ES-I3 (cell line): Measurements from ENCODE around the gene SUDS3.
"Not testable (repeated sequence)": the region's sequence is repeated elsewhere in the genome, so short reads cannot be mapped to it uniquely, and the experiment has no call there.

Experiments used
- H3K36me3 ChIP-seq: 2 replicates; pipeline ENCODE4 v1.6.1; 2013; ENCODE audit warnings: mild to moderate bottlenecking, low read length, control low read depth, moderate library complexity; ENCODE audit not compliant: insufficient read depth
- H3K4me1 ChIP-seq: 2 replicates; pipeline ENCODE4 v1.6.1; 2013; ENCODE audit warnings: mild to moderate bottlenecking, control low read depth, low read length; ENCODE audit not compliant: insufficient read depth
- H3K9ac ChIP-seq: 2 replicates; pipeline ENCODE4 v1.6.1; 2013; ENCODE audit warnings: low read depth, mild to moderate bottlenecking, low read length, moderate library complexity
- H3K9me3 ChIP-seq: 2 replicates; pipeline ENCODE4 v1.6.1; 2013; ENCODE audit warnings: mild to moderate bottlenecking, low read length, moderate library complexity; ENCODE audit not compliant: control insufficient read depth, insufficient read depth

SUDS3 gene

GRCh38 chr12:118397708-118398440 lies 21.5 kb downstream of the SUDS3 start:
- no peaks in the 10 kb centered on the region for H3K4me1 ChIP-seq
- H3K9me3 ChIP-seq = no peaks in the 10 kb centered on the region
- H3K9ac ChIP-seq = no peak overlapping the region
- peaks cover 17% of the 10 kb centered on the region for H3K36me3 ChIP-seq

- Histone ChIP-seq H3K4me1 (no peaks in the 10 kb centered on the region), H3K36me3 (peaks cover 21% of the 10 kb centered on the region), H3K9me3 (no peaks in the 10 kb centered on the region), H3K9ac (no peak overlapping the region)
Measured at GRCh38 chr12:118398524-118398923, 22.2 kb downstream of the SUDS3 start.

DNA sequence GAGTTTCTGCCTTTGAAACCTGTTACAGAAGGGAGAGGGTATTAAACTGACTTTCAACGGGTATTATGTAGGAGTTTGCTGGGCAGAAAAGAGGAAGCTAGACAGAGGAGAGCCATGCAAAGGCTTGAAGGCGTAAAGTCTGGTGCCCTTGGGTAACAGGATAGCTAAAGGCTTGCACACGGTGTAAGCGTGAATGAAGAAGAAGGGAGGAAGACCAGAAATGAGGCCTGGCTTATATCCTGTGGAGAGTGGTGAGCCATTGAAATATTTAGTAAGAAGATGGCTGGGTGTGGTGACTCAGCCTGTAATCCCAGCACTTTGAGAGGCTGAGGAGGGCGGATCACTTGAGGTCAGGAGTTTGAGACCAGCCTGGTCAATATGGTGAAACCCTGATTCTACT lies 22.6 kb downstream of the SUDS3 start:
- Histone ChIP-seq H3K9me3 (no peaks in the 10 kb centered on the region), H3K36me3 (peaks cover 24% of the 10 kb centered on the region), H3K9ac (no peak overlapping the region), H3K4me1 (no peaks in the 10 kb centered on the region)

- peaks cover 27% of the 10 kb centered on the region for H3K36me3 ChIP-seq
- no peak overlapping the region for H3K9ac ChIP-seq
- no peaks in the 10 kb centered on the region for H3K9me3 ChIP-seq
- no peaks in the 10 kb centered on the region for H3K4me1 ChIP-seq
Measured at GRCh38 chr12:118402251-118402650, 25.9 kb downstream of the SUDS3 start.

DNA sequence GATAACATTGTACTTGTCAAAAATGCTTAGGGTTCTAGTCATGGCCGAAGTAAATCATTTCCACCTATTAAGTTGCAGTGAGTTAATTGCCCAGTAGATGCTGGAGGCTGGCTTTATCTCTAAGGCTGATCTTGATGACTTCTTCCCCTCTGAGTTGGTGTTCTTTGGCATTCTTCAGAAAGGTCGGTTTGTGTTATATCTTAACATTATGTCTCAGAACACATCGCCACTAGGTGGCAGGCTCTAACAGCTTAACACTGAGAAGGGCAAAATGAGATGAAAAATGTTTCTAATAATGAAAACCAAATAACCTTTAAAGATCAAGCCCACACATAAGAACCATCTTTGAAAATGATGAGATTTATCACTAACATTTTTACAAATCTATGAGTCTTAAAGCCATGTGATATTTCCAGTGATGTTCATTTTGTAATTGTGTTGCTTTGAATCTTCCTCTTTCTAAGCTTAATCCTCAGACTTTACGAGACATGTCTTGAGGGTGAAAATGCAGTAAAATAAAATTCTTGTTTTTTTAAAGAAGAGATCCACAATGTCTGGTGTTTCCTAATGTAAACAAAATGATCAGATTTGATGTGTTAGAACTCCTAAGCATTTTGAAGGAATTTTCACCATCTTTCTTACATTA lies 28.6 kb downstream of the SUDS3 start:
- H3K4me1 ChIP-seq = no peaks in the 10 kb centered on the region
- peaks cover 25% of the 10 kb centered on the region for H3K36me3 ChIP-seq
- no peak overlapping the region for H3K9ac ChIP-seq
- no peaks in the 10 kb centered on the region for H3K9me3 ChIP-seq

DNA sequence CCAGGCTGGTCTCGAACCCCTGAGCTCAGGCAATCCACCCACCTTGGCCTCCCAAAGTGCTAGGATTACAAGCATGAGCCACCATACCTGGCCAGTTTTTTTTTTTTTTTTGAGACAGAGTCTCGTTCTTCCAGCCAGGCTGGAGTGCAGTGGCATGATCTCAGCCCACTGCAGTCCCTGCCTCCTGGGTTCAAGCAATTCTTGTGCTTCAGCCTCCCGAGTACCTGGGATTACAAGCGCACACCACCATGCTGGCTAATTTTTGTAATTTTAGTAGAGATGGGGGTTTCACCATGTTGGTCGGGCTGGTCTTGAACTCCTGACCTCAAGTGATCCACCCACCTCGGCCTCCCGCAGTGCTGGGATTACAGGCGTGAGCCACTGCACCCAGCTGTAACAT lies 31.9 kb downstream of the SUDS3 start:
- peaks cover 36% of the 10 kb centered on the region for H3K36me3 ChIP-seq

DNA sequence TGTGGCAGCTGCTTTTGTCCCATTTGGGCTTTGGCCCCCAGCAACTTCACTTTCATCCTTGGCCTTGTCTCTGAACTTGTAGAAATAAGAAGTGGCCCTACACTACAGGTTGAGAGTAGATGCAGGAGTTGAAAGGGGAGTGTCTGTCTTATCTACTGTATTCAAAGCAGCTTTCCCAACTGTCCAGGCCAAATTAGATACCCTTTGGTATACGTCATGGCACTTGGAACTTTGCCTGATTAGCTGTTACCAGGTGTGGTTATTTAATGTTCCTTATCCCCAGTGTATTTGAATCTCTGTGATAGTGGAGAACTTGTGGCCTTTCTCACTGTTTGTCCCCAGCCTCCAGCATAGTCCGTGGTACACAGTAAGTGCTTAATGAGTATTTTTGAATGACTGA lies 33.5 kb downstream of the SUDS3 start:
- Histone ChIP-seq H3K36me3 (peaks cover 32% of the 10 kb centered on the region), H3K9me3 (no peaks in the 10 kb centered on the region; the same call in 1 of the 2 replicates), H3K9ac (no peak overlapping the region), H3K4me1 (no peaks in the 10 kb centered on the region)

More for the DNA sequence above, 31.9 kb downstream of the SUDS3 start:
- H3K4me1 ChIP-seq, H3K9ac ChIP-seq, H3K9me3 ChIP-seq: not testable (repeated sequence)

- peaks cover 5% of the 10 kb centered on the region for H3K36me3 ChIP-seq
- H3K4me1 ChIP-seq = no peaks in the 10 kb centered on the region
- H3K9me3 ChIP-seq = no peaks in the 10 kb centered on the region
- no peak overlapping the region for H3K9ac ChIP-seq
Measured at GRCh38 chr12:118417942-118418341, 41.6 kb downstream of the SUDS3 start.

- no peaks in the 10 kb centered on the region for H3K9me3 ChIP-seq
- peaks cover 5% of the 10 kb centered on the region for H3K36me3 ChIP-seq
- no peaks in the 10 kb centered on the region for H3K4me1 ChIP-seq
- H3K9ac ChIP-seq = no peak overlapping the region
Measured at GRCh38 chr12:118418385-118419057, 42.2 kb downstream of the SUDS3 start.

GRCh38 chr12:118420673-118421072 lies 44.3 kb downstream of the SUDS3 start:
- Histone ChIP-seq H3K9me3 (no peaks in the 10 kb centered on the region), H3K9ac (no peak overlapping the region), H3K4me1 (no peaks in the 10 kb centered on the region), H3K36me3 (peaks cover 5% of the 10 kb centered on the region; the same call in 1 of the 2 replicates)

- H3K9ac ChIP-seq = no peak overlapping the region
- peaks cover 2% of the 10 kb centered on the region; the same call in 1 of the 2 replicates for H3K36me3 ChIP-seq
- no peaks in the 10 kb centered on the region for H3K4me1 ChIP-seq
- peaks cover 3% of the 10 kb centered on the region; the same call in 1 of the 2 replicates for H3K9me3 ChIP-seq
Measured at GRCh38 chr12:118424884-118425283, 48.5 kb downstream of the SUDS3 start.

- H3K36me3 ChIP-seq = peaks cover 2% of the 10 kb centered on the region; the same call in 1 of the 2 replicates
- no peak overlapping the region for H3K9ac ChIP-seq
- no peaks in the 10 kb centered on the region for H3K4me1 ChIP-seq
- H3K9me3 ChIP-seq = peaks cover 3% of the 10 kb centered on the region; the same call in 1 of the 2 replicates
Measured at GRCh38 chr12:118425364-118425763, 49.0 kb downstream of the SUDS3 start.

DNA sequence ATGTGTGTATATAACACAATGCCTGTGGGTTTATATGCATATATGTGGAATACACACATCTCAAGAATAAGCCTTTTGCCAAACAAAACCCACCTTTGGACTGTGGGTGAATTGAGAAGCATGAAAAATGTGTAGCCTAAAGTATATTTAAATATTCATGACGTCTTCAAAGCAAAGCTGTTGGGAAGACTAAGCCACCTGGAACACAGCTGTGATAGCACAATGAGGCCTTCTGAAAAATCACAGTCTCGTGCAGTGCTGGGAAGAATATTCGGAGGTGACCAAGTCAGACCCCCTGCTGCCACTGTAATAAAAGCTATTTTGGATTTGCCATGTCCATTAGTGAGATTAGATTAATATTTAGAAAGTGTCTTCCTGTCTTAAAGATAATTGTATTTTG lies 51.5 kb downstream of the SUDS3 start:
- peaks cover 3% of the 10 kb centered on the region; the same call in 1 of the 2 replicates for H3K9me3 ChIP-seq
- no peaks in the 10 kb centered on the region; the same call in 1 of the 2 replicates for H3K4me1 ChIP-seq
- peaks cover 2% of the 10 kb centered on the region; the same call in 1 of the 2 replicates for H3K36me3 ChIP-seq

DNA sequence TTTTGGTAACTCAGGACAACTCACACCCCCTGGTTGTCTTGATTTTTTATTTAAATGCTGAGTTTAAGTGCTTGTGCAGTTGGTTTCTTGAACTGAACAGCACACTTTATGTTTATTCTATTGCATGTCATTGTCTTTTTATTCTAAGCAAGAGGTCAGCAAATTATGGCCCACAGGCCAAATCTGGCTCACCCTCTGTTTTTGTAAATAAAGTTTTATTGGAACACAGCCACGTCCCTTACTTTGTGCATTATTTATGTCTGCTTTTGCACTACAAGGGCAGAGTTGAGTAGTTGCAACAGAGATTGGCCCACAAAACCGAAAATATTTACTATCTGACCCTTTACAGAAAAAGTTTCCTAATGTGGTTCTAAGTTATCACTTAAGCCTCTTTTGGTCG lies 52.3 kb downstream of the SUDS3 start:
- Histone ChIP-seq H3K9me3 (peaks cover 3% of the 10 kb centered on the region; the same call in 1 of the 2 replicates), H3K4me1 (no peaks in the 10 kb centered on the region; the same call in 1 of the 2 replicates), H3K36me3 (peaks cover 2% of the 10 kb centered on the region; the same call in 1 of the 2 replicates), H3K9ac (no peak overlapping the region)

More for the DNA sequence above, 51.5 kb downstream of the SUDS3 start:
- no peak overlapping the region for H3K9ac ChIP-seq
